GM21723 (cell line): ENCODE measurements around the gene KPNB1.

Experiments
- ATAC-seq: cut with Tn5 transposase; IDR thresholded peaks from one replicate; pipeline ENCODE4 v1.9.1; 2021; ENCODE audit warnings: mild to moderate bottlenecking, moderate library complexity; ENCODE audit not compliant: unreplicated experiment

The KPNB1 gene

DNA sequence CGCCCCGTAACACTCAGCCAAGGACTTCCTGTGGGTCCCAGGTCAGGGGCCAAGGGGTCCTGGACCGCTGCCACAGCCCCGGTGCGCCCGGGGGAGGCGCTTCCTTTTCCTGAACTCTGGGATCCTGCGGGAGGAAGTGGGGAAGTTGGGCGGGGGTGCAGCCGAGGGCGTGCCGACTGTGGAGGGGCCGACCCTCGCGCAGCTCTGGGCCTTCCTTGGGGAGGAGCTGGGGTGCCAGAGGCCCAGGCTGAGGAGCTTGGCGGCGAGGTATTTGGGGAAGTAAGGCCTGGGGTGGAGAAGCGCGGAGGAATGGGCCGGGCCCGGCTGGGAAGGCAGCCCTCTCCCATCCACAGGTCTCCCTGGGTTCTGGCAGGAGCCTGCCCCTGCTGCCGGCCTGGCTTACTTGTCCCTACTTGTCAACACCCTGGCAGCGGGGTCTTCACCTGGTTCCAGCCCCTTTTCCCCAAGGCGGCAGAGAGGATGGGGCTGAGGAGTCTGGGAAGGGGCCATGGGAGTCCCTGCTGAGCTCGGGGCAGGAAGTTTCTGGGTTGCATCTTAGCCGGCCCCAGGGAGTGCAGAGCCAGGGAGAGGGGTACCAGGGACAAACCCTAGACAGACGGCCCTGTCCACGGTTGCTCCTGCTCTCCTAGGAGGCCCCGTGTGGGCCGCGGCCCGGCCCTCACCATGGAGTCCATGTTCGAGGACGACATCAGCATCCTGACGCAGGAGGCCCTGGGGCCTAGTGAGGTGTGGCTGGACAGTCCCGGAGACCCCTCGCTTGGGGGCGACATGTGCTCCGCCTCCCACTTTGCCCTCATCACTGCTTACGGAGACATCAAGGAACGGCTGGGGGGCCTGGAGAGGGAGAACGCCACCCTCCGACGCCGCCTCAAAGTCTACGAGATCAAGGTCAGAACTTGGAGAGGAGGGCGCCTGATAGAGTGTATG lies 46.0 kb downstream of the KPNB1 start:
- no peak for ATAC-seq

DNA sequence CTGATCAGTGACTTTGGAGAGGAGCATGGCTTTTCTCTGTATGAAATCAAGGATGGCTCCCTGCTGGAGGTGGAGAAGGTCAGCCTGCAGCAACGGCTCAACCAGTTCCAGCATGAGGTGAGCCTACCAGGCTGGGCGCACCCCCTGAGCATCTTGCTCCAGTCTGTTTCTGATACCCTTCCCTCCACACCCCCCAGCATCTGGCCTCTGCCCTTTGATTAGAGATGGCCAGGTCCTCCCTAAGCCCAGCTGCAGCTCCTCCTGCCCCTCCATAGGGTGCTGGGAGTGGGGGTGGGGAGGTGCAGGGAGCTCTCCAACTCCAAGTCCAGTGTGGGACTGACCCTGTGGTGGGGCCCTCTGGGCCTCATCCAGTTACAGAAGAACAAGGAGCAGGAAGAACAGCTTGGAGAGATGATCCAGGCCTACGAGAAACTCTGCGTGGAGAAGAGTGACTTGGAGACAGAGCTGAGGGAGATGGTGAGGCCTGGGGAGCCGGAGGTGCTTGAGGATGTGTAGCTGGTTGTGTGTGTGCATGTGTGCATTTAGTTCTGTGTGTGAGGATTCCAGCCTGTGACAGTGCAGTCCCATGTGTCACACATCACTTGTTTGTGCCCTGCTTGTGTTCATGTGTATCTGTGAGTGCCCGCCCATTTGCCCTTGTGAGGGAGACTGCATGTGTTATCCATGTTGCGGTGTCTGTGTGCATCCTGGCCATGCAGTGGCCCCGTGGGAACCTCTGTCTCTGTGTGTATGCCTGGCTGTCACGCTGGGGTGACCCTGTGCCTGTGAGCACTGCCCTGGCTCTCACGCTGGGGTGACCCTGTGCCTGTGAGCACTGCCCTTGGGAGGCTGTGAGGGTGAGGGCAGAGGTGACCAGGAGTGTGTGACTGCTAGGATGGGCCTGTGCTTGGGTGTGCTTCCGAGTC lies 47.3 kb downstream of the KPNB1 start:
- no peak for ATAC-seq

DNA sequence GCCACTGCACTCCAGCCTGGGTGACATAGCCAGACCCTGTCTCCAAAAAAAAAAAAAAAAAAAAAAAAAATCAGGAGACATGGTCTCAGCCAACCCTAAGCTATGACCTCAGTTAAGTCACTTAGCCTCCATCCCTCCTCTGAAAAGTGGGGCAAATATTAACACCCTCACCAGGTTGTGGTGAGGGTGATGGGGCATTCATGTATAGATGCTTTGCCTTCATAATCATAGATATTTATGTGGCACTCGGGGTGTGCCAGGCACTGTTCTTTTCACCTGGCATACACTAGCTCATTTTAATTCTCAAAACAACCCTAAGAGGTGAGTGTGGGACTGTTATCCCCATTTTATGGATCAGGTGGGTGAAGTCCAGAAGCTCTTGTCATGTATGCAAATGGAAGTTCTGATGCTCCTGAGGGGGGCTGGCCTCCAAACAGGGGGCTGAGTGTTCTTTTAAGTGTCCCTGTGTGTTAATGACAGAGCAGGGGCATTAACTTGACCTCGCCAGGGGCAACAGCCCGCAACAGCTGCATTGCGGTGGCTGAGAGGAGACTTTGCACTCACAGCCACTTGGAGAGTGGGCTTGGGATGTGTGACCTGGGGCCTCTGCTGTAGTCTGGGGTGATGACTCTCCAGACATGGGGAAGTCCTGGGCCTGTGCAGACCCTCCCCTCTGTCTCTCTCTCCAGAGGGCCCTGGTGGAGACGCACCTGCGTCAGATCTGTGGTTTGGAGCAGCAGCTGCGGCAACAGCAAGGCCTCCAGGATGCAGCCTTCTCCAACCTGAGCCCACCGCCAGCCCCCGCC lies 48.4 kb downstream of the KPNB1 start:
- ATAC-seq: no peak

DNA sequence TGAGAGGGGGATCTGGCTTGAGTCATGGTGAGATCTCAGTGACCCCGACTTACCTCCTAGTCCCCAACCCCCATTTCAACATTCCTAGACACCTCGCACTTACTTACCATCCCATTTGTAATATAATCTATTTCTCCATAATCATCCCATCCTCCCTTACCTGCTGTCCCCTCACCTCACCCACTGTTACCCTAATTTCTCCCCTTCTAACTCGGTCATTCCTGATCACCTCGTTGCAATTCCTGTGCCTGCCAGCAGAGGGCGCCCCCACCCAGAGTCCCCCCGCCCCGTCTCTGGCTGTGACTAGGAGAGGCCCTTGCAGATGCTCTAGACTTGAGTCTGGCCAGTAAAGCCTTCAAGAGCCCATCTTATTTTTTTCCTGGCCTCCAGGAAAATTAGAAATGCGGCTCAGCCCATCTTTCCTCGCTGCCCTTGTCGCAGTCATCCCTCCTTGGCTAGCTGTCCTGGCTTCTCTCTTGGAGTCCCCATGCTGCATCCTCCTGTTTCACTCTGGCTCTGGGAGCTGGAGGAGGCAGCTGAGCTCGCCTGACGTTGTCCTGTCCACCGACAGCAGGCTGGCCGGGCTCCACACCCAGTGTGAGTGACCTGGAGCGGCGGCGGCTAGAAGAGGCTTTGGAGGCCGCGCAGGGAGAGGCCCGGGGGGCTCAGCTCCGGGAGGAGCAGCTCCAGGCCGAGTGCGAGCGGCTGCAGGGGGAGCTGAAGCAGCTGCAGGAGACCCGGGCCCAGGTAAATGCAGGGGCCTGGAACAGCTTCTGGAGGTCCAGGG lies 49.2 kb downstream of the KPNB1 start:
- ATAC-seq: no peak

DNA sequence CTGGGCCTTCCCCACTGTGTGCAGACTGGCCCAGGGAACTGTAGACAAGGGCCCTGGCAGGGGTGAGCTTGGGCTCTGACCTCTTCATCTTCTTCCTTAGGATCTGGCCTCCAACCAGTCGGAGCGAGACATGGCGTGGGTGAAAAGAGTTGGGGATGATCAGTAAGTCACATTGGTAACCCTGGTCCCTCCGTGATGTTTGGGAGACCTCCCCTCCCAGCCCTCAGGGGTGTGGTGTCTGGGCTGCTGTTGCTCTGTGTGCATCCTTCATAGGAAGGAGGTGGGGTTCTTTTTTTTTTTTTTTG lies 49.8 kb downstream of the KPNB1 start:
- ATAC-seq: no peak

DNA sequence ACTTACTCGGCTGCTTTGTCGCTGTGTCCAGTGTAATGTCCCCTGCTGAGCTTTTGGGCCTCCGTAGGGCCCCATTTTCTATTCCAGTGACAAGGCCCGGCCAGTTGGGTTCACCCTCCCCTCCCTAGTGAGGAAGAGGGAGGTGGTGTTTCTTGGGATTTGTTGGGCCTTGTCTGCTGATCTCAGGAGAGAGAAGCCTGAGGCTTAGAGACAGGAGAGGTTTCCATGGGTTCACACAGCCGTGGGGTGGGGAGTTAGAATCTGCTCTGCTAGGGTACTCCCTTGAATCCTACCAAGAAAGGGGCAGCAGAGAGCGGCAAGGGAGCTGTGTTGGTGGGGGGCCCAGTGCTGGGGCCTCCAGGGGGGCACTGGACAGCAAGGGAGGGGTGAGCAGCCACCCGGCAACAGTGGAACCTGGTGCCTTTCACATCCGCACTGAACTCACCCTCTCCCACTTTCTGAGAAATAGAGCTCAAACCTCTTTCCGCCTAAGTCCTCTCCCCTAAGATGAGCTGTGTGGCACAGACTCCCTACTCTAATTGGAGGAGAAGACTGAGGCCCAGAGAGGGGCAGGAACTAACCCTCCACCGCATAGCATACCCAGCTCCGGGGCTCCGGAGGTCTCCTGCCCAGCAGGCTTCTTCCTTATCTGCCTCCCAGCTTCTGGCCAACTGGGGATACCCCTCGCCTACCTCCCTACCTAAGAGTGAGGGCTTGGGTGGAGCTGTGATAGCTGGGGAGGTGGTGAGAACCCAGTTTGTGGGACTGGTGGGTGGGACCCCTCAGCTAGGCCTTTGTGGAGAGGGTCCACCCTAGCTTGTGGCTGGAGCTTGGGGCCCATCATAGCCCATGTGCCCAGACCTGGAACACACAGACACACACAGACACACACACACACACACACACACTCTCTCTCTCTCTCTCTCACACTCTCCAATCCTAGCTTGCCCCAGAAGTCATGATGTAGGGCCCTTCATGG lies 51.0 kb downstream of the KPNB1 start:
- ATAC-seq: no peak

DNA sequence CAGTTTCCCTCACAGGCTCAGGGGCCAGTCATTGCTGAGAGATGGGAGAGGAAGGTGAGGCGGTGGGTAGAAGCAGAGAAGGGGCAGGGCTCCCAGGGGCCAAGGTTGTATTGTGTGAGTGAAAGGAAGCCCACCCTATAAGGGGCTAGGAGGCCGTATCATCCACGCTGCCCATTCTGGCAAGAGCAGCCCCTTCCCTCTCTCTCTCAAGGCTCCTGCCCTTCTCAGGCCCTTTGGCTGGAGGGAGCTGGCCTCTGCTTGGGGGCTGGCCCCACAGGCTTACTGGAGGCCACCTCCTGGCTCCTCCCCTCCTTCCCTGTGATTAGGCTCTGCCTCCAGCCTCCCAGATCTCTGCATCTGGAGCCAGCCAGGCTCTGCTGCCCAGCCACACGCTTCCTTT lies 51.9 kb downstream of the KPNB1 start:
- ATAC-seq: no peak

DNA sequence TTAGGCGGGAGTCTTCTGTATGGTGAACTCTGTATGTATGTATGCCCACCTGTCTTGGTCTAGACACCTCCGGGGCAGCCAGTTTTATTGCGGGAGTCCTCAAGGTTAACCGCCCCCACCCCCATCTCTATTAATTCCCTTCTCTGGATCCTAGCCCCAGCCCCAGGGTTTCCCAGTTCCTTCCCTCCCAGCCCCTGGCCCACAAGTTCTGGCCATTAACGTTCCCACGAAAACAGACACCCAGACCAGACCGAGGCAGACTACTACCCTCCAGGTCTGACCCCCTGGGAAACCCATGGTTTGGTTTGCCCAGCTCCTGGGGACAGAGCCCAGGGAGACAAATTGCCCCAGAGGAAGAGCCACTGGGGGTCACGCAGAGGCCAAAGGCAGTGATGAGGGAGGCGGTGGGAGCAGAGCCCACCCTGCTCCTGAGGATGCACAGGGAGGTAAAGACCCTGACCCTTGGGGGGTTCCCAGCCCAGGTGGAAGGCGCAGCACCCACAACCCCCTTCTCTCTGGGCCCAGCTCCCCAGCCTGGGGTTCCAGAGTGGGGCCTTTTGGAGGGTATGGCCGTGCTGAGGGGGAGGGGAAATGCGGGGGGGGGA lies 52.8 kb downstream of the KPNB1 start:
- no peak for ATAC-seq

DNA sequence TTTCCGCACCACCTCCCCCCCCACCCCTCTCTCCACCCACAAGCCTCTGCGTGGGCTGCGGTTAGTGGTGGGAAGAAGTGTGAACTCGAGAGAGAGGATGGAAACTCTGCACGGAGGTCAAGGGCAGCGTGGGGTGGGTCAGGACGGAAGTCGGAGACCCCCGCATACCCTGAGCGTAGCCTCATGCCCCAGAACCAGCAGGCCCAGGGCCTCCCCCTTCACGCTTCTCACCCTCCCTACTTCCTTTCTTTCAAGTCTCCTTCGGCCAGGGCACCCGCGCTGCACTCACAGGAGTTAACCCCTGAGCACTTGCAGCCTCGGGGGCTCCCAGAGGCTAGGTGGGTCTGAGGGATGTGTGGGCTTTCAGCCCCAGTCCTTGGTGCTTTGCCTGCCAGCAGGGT lies 53.5 kb downstream of the KPNB1 start:
- no peak for ATAC-seq

DNA sequence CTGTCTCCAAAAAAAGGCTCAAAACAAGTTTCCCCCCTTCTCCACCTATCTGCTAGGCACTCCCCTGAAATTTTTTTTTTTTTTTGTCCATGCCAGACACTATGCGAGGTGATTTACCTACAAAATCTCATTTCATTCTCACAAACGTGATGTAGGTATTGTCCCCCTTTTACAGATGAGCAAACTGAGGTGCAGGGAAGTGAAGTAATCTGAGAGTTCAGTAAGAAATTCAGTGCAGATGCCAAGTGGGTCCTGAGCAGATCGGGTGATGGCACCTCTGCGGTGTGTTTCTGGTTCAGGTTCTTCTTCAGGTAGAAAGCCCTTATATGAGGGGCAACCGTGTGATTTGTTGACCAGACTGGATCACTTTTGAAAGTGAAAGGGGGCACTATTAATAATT lies 54.0 kb downstream of the KPNB1 start:
- ATAC-seq: no peak

DNA sequence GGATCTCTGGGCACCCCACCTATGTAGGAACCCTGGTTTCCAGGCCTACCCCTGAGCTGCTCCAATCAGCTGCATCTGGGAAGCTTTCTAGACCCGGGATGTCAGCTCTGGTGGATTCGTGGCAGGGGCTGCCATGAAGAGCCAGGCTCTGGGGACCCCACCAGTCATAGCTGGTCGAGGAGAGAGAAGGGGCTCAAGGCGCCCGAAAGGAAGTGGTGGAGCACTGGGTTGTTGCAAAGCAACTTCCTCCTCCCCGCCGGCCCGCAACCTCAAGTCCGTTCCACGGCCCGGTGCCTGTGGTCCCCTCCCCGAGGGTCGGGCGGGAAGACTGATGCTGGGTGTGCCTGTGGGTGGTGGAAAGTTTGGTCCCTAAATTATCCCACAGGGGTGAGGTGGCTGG lies 54.4 kb downstream of the KPNB1 start:
- no peak for ATAC-seq

DNA sequence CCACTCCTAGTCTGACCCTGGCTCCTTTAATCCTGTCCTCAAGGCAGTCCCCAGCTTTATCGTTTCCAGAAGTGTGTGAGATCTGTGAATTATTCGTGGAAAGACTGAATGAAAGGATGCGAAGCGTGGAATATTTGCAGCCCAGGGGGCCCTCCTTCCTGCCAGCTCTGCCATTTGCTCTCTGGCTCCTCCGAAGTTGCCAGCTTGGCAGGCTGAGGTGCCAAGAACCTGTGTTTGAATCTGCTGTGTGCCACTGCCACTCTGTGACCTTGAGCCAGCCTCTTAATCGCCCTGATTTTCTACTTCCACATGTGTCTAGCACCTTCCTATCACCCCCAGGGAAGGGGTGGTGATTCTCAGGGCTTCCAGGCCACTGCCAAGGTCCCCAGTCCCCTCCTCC lies 55.0 kb downstream of the KPNB1 start:
- no peak for ATAC-seq

DNA sequence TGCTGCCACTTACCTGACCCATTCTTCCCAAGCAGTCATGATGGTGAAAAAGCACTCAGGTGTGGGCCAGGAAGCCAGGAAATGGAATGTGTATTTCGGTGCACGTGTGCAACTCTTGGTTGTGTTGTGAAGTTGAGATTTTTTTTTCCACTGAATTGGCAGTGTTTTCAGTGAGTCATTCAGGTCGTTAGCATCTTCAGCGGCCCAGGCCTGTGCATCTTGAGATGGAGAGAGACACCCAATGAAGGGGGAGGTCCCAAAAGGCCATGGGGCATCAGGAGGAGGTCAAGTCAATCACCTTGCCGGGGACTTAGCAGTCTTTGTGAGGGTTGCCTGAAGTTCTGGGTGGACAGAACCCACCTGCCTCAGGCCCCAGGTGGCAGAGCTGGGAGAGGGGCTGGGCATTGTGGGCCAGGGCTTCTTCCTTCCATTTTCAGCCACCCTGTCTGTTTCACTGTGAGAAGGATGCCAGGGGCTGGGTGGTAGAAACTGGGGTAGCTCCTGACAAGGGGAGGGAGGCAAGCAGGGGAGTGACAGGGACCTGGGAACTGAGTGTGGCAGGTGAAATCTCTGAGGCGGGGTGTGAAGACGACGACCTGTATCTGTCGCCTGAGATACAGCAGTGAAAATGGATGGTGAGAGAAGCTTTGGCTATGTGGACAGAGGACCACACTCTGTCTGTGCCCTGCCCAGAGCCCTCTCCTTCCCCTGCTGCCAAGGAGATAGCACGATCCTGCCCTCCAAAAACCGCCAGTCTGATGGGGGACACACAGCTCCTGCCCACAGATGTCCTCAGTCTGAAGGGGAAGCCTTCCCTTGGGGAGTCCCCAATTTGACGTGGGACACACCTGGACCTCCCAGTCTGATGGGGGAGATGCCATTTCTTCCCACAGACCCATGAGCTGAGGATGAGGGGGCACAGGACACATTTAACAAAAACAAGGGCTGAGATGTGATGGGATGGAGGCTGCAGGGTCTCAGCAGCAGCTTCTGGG lies 56.1 kb downstream of the KPNB1 start:
- ATAC-seq: no peak

DNA sequence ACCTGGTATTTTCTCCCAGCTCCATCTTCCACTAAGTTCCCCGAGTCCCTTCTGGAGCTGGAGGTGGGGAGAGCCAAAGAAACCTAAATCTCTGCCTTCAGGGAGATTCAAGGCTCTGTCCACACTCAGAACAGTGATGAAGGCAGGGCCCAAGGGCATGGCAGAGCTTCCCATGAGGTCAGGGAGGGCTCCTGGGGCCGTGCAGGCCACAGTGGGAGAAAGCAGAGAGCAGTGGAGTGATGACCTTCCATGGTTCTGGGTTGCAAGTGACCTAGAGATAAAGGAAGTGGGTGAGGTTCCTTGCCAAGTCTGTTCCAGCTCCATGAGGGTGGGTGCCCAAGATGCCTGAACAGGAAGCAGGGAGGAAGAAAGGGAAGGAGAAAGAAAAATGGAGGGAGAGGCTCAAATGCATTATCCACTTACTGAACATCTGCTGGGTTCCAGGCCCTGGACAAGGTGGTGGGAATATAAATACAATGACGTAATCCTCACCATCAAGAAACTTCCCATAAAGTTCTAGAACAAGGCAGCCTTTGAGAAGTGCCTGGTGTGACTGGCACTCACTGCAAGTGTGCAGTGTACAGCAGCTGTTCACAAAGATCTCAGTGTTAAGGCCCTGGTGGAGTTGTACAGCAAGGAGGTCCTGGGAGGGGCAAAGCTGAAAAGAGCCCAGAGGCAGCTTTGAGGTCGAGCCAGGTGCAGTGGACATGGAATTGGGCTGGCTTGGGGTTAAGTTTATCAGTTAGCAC lies 57.5 kb downstream of the KPNB1 start:
- ATAC-seq: no peak

DNA sequence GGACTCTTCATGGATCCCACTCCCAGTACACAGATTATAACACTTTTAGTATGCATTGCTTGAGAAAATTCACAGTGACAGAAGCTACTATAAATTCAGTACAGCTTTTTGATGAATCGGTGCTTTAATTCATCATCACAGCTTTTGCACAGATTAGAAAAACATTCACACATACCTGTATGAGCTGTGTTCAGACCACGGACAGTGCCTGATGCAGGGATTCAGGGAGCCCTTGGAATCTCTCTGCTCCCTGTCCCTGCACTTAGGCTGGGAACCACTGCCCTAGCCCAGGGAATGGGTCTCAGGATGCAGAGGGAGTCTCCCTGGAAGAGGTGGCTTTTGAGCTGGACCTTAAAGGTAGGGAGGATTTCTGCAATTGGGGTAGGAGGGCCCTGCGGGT lies 58.2 kb downstream of the KPNB1 start:
- ATAC-seq: no peak

DNA sequence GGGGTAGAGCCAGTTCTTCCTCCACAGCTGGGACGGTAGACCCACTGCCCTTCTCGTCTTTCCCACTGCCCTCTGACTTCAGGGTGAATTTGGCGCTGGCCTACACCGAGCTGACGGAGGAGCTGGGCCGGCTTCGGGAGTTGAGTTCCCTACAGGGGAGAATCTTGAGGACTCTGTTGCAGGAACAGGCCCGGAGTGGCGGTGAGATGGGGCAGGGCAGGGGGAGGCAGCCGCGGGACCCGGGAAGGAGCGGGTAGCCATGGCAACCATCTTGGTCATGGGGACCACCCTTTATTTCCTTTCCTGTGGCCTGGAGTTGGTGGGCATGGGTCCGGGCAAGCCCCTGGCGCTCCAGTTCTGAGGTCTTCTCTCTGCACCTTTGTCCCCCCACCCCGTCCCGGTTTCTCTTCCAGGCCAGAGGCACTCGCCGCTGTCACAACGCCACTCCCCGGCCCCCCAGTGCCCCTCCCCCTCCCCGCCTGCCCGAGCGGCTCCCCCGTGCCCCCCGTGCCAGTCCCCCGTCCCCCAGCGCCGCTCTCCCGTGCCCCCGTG lies 58.7 kb downstream of the KPNB1 start:
- no peak for ATAC-seq
